Cerebellar cortex (tissue), 1 donor: ENCODE results near the gene CTBP2.

ENCODE experiments used
- DNase-seq: peaks from one replicate; pipeline ENCODE4 v3.0.0-alpha.2; 2015; ENCODE audit warnings: low spot score

CTBP2 gene

DNA sequence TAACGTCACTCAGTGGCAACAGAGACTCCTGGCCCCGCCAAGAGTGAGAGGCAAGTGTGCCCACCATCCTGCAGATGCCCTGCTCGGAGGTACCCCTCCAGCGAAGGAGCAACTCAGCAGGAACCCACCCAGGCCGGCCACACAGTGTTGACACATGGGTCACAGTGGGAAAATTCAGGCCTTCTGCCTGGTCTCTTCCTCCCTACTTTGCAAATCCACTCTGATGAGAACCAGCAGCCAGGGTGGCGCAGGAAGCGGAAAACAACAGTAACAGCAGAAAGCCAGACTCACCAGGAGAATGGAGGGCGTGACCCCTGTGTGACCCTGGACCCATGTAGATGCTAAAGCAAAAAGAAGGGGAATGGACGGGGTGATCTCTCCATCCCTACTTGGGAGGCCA lies 53.8 kb downstream of the CTBP2 start:
- DNase-seq = no peak

DNA sequence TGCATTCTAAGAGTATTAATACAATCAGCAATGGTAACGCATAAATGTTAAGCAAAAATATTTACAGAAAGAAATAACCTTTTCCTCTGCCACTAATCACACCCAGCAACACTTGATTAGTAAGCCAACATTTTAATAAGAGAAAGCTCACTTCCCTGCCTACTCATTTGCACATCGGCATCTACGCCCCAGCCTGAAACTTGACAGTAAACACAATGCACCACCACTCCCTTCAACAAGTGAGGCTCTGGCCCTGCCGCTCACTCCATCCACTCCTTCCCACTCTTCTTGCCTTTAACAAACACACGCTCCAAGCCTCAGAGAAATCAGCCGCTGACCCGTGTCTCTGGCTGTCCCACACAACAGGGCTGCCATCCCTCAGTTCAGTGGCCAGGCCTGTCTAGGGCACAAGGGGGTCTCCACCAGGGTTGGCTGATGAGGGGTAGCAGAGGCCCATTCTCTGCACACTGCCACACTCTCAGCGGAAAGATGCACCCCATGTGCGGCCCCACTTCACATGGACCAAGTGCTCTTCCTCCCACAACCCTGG lies 54.6 kb downstream of the CTBP2 start:
- no peak for DNase-seq

DNA sequence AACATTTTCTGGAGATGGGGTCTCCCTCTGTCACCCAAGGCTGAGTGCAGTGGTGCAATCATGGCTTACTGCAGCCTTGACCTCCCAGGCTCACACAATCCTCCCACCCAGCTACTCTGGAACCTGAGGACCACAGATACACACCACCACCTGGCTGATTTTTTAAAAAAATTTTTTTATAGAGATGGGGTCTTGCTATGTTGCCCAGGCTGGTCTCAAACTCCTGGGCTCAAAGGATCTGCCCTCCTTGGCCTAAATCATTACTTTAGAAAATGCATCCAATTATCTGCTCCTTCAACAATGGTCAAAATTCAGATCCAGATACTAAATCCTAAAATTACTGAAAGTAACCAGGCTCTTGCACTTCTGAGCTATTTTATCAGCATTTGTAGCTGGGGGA lies 55.2 kb downstream of the CTBP2 start:
- DNase-seq = no peak

DNA sequence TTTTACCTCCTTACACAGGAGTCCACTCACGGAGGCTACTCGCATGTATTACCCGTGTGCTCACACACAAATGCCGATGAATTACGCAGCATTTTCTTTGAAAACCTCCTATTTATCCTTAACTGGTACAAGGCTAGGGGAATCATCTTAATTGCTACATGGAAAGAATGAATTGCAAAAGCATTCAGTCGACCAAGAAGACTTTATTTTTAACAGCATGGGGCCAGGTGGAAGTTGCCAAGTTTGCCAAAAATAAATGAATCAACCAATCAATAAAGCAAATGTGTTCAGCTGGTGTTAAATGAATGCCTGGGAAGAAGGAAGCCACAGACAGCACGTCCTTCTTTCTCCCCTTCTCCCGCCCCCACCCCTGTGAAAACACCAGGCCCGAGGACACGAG lies 55.8 kb downstream of the CTBP2 start:
- DNase-seq = no peak

DNA sequence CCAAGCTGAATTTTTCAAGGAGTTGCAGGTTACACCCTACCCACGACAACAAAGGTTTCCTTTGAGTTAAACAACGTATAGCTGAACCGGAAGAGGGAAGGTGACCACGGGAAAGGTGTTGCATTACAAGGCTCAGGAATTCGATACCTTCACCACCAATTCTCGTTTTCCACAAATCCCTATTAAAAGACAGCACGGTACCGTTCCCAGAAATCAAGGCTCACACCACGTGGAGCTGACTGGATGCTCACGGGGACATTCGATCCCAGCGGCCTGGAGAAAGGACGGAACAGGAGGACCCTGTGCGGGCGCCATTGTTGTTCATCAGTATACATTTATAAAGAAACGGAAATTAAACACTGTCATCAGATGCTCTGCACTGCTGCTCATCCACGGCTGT lies 56.4 kb downstream of the CTBP2 start:
- no peak for DNase-seq

DNA sequence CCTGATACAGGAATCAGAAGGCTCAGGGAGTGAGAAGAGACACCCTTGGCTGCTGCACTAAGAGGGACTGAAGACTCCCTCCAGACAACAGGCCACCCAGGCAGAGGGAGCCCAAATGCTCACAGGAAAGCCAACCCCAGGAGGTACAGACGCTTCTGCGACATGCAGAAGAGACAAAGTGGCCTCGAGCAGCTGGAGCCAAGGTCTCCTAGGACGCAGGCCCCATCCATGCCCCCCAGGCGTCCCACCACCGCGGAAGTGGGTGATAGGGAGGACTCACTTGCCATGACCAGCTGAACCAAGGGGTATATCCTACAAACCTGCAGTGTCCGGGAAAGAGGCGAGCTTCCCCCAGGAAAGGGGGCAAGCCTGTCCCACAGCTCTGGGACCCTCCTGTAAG lies 56.9 kb downstream of the CTBP2 start:
- DNase-seq = no peak

DNA sequence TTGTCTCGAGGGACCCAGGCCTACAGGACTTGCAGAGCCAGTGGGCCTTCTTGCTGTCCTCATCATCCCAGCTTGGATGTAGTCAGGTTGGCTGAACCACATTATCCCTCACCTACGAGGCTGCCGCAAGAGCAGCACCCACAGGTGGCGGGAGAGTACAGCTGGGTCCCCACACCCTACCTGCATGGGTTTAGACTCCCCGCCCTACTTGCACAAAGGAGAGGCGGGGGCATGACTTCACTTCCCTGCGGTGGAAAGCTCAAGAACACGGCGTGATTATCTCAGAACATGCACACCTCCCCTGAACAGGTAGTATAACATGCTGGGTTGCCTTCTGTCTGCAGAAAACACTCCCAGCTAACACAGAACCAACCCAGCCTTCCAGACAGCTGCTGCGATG lies 57.5 kb downstream of the CTBP2 start:
- DNase-seq = peak; percentile 74

DNA sequence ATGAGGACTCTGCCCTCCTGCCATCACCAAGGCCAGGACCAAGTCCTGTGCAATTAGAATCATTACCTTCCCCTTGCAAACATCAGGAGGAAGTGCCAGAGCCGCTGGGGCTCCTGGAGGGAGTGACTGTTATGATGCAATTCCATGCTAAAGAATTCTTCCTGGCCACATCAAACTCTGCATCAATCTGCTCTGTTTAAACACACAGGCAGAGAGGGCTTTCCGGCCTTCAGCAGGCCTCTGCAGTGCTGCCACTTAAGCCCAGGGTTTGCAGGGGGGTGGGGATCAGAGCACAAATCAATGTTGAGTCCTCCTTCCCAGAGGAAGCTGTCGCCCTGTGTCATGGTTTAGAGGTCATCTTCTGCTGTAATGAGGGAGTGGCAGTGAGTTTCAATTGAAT lies 58.1 kb downstream of the CTBP2 start:
- no peak for DNase-seq

DNA sequence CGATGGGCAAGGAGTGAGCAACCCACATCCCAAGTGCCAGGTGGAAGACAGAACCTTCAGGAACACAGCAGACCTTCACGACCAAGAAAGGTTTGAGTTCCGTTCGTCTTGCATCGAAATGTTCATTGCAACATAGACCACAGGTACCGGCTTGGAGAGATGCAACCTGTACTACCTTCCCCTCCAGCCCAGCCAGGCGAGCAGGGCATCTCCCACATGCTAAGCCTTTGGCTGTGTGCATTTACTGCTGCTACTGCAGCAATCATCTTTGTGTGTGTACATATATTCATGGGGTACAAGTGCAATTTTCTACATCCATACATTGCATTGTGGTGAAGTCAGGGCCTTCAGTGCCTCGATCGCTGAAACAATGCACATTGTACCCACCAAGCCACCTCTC lies 58.8 kb downstream of the CTBP2 start:
- DNase-seq = no peak

DNA sequence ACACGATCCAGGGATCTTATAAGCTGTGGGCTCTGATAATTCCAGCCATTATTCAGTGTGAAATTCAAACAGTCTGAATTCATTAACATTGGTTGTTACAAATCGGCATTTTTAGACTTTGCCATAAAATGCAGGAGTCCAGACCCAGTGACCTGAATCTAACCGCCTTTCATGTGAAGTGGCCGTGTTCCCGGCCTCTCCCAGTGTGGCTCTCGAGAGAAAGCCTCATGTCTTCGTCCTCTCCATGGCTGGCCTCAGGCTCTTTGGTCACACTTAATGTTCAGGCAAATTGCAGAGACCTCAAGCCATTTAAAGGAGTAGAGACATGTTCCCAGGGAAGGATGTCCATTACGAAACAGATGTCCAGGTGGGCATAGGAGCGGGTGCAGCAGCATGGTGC lies 59.3 kb downstream of the CTBP2 start:
- DNase-seq = peak; percentile 76

DNA sequence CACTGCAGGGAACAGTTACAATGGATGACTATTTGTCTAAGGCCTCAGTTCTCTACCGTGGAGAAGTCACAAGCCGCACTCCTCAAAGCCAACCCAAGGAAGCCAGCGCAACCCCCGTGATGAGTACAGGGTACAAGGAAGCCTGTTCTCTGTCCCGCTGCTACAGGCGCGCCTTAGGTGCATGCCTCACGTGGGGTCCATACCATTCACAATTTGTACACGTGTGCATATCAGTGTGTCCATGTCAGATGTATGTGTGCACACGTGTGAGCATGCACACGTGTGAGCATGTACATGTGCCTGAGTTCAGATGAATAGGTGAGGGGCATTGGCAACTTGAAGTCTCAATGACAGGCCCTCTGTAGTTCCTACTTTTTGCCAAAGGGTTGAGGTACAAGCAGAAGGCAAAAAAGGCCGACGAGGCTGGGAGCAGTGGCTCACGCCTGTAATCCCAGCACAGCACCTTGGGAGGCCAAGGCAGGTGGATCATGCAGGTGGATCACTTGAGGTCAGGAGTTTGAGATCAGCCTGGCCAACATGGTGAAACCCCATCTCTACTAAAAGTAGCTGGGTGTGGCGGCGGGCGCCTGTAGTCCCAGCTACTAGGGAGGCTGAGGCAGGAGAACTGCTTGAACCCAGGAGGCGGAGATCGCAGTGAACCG lies 62.8 kb downstream of the CTBP2 start:
- no peak for DNase-seq

DNA sequence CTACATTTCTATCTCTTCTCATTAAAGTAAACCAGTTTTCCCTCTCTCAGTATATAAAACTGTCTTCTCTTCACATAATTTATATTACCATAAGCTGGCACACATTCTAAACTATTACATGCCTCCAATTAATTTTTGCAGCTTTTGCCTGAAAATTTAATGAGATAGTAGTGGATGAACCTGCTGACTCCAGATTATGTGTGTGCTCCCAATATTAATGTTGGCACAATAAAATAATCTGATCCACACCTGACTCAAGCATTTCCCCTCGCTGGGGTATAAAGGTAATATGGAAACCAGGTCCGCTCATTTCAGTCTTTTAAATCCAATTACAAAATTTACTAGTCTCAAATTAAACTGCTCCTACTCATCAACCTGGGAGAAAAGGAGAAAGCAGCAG lies 63.4 kb downstream of the CTBP2 start:
- no peak for DNase-seq

DNA sequence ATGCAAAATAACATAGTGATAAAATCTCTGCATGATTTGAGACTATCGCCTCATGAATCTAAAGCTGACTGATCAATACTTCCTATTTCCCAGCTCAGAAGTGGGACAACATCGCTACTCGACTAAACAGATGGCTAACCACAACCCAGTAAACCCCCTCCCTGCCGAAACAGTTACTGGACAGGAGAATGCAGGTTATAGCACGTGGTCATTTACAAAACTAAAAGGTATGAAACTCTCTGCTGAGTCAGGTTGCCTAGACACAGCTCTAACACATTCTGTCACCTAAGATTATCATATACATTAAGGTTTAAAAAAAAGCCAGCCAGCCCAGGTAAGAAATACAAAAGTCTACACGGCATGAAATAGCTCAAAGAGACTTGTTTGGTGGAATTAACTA lies 64.0 kb downstream of the CTBP2 start:
- no peak for DNase-seq

DNA sequence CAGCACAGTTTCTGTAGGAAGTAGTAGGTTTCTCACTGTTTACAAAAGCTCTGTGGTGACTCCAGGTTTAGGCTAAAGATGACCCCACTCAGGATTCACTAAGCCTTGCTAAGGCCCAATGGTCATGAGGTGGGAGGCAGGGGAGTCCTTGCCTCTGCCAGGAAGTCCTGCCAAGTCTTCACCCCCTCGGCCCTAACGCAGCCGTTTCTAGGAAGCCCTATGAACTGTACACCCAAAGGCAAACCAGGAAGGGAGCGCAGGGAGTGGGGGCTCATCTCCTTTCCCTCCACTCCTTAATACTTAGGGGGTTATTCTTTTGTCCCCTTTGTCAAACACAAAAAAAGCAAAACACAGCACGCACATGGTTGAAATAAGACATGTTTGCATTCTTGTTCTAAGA lies 64.6 kb downstream of the CTBP2 start:
- DNase-seq = no peak

DNA sequence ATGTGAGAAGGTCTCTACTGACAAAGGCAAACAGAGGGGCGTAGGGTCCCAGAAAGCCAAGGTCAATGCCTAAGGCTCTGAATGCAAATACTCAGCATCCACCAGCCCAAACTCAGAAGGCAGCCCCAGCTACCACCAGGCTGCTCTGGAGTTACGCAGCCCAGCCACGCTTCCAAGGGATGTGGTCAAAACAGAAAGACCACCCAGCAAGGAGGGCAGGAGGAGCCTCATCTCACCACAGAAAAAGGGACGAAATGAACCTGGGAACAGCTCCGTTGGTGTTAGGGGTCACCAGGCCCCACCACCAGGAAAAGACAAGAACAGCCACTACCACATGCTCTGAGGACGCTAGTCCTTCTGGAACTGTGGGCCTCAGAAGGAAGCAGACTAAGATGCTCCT lies 65.1 kb downstream of the CTBP2 start:
- no peak for DNase-seq

DNA sequence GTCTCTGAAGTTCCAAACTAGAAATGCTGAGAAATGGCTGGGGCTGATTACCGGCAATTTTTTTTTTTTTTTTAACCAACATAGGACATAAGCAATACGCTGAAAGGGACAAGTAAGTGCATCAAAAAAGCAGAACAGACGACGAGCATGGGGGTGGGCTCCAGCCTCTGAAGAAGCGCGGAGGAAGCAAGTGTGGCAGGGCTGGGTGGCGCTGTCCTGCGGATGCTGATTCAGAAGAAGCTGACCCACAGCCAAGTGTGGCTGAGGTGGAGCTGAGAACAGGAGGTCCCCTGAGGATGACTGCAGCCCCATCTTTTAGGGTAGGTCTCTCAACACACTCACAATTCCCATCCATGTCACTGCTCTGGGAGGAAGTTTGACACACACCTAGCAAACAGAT lies 65.6 kb downstream of the CTBP2 start:
- DNase-seq = no peak

DNA sequence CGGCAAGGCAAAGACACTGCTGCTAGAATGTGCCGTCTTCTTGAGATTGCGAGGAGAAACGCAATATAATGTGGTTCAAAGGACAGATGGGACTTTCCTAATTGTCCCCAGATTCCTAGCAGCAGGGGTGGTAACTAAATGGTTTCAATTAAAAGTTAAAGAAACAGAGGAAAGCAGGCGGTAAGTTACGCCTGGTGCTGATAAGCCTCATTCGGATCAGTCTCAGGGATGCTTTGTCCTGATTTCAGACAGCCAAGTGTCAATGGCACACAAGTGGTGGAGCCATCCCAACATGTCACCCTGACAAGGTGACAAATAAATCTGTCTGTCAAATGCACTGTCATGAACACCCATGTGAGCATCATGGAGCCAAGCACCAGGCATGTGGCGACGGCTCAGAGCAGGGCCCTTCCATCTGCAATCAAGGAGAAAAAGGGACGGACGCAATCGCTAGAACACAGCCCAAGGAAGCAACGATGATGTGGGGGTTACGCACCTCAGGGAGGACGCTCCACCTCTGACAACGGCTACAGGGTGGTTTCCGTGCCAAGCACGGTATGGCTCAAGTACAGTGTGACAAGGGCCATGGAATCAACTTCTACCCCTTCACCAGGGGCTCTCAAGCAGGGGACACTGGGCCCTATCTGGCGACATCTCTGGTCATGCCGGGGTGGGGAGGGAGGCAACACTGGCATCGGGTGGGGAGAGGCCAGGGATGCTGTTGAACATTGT lies 66.2 kb downstream of the CTBP2 start:
- DNase-seq = no peak

DNA sequence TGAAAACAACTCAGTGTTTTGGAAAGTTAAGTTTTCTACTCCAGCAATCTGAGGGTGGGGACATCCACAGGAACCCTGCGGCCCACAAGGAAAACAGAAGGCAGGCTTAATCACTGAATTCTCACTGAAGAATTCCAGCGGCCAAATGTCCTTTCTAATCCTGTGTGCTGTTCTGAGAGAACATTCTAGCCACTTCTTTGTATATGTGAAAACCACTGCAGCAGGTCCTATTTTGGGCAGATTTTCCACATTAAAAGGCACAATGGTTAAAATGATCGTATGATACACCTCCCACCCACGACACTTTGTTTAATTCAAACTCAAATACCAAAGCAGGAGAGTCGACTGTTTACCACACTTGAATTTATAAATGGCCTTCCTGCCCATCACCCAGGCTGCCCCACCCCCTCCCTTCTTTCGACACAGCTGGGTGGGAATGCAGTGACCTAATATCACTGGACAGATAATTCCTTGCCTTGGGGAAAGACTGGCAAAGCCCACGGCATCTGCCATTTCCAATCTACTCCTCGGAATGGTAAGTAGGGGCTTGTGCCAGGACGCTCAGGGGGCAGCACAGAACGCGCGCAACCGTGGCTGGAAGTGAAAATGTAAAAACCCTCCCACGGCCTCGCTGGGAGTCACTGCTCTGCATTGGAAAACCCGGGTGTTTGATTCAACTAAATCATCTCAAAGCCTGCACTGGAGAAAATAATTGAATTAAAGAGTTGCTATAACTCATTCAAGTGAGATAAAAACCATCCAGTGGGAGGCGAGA lies 67.0 kb downstream of the CTBP2 start:
- no peak for DNase-seq

DNA sequence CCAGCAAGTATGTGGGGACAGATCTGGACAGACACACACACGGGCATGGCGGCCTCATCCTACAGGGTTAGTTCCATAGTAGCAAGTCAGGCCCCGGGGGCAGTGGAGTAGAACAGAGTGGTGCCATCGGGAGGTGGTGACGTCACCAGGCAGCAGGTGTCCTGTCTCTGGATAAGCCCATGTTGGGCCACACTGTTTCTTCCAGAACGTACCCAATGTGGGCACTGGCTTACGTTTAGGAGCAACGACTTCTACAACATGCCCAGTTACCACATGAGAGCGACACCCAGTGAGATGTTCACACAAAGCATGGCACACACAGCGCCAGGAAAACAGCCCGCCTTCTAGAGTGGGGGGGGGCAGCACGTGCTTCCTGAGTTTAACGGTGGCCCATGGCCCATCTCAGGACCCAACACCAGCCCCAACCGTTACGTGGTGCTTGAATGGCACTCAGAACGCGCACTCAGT lies 67.8 kb downstream of the CTBP2 start:
- DNase-seq = no peak

DNA sequence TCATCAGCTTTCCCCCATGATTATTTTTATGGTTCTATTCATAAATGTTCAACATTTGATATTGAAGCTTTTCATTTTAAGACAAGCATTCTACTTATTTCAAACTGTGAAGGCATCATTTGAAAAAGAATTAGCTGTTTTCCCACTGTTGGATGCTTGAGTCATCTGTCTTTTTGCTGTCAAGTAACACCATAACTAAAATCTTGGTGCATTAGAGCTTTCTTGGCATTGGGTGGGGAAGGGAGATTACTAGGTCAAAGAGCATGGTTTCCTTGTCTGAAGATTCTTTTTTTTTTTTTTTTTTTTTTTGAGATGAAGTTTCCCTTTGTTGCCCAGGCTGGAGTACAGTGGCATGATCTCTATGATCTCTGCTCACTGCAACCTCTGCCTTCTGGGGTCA lies 68.5 kb downstream of the CTBP2 start:
- DNase-seq = no peak

DNA sequence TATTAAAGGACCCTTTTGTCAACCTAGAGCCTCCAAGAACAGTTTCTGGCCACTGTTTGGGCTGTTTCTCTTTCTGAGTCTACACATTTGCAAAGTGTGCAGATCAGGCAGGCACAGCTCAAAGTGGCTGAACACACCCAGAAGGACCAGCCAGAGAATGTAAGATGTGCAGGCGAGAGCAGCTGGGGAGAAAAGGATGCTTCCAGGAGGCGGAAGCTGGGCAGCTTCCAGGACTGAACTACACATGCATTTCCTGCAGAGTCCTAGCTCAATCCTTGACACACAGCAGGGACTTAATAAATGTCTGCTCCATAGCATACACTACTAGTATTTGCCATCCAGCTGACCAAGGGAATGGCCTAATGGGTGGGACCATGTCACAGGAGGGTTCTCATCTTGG lies 70.9 kb downstream of the CTBP2 start:
- DNase-seq = no peak

DNA sequence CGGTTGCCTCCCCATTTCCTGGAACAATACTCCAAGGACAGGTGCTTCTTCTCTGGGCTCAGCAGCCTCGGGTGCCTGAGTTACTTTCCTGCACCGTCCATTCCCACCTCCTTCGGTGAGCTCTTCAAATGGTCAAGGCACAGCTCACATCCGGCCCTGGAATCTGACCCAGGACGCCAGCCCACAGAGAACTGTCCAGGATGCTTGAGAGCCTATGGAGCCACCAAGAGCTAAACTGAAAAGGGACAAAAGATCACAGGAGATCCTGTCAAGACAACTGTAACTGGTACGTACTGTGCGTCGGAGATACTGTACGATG lies 72.5 kb downstream of the CTBP2 start:
- DNase-seq = no peak
